ENCODE measurements around the gene ERO1B.

Gene ERO1B

GRCh38 chr1:236176337-236177336 lies 105.1 kb downstream of the ERO1B start:
- DNase-seq: no peak

- DNase-seq: no peak
These were observed 106.0 kb downstream of the ERO1B start for GRCh38 chr1:236175642-236176336.

GRCh38 chr1:236173174-236173767 lies 108.5 kb downstream of the ERO1B start:
- DNase-seq: no peak

GRCh38 chr1:236172041-236172579 lies 109.6 kb downstream of the ERO1B start:
- DNase-seq: no peak

- DNase-seq: no peak
These were observed 112.9 kb downstream of the ERO1B start for GRCh38 chr1:236168716-236169429.

- DNase-seq: no peak
These were observed 114.2 kb downstream of the ERO1B start for GRCh38 chr1:236167578-236167977.

GRCh38 chr1:236167154-236167553 lies 114.6 kb downstream of the ERO1B start:
- DNase-seq: no peak

GRCh38 chr1:236166041-236166440 lies 115.7 kb downstream of the ERO1B start:
- no peak for DNase-seq
